ENCODE results near the gene CERS1. TPM values are rescaled to one million over a fixed set of nuclear protein-coding genes. Genes with fewer than 3 reads are reported as not detected.

Gene CERS1
- total RNA-seq, 4 donors from 2014 or later, result 0.19 to 0.24 TPM; not detected in 2

DNA sequence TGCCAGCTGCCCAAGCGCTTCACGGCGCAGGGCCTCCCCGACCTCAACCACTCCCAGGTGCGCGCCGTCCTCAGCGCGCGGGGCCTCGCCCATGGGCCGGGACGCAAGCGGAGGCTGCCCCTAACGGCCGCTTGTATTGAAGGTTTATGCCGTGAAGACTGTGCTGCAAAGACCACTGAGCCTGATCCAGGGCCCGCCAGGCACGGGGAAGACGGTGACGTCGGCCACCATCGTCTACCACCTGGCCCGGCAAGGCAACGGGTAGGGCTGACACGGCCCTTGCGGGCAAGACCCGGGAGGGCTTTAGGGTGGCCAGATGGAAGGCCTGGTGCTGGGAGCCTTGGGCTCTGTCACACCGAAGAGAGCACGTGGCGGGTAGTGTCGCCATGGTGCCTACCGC is 41.0 kb downstream of the CERS1 start:
- TF ChIP-seq, protein P1, sequence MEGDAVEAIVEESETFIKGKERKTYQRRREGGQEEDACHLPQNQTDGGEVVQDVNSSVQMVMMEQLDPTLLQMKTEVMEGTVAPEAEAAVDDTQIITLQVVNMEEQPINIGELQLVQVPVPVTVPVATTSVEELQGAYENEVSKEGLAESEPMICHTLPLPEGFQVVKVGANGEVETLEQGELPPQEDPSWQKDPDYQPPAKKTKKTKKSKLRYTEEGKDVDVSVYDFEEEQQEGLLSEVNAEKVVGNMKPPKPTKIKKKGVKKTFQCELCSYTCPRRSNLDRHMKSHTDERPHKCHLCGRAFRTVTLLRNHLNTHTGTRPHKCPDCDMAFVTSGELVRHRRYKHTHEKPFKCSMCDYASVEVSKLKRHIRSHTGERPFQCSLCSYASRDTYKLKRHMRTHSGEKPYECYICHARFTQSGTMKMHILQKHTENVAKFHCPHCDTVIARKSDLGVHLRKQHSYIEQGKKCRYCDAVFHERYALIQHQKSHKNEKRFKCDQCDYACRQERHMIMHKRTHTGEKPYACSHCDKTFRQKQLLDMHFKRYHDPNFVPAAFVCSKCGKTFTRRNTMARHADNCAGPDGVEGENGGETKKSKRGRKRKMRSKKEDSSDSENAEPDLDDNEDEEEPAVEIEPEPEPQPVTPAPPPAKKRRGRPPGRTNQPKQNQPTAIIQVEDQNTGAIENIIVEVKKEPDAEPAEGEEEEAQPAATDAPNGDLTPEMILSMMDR (IDR thresholded peaks at IDR 0.05), result no peak
- DNase-seq (ENCODE audit: low spot score) (no peak), ATAC-seq (ENCODE audit: low FRiP score) (no peak)

DNA sequence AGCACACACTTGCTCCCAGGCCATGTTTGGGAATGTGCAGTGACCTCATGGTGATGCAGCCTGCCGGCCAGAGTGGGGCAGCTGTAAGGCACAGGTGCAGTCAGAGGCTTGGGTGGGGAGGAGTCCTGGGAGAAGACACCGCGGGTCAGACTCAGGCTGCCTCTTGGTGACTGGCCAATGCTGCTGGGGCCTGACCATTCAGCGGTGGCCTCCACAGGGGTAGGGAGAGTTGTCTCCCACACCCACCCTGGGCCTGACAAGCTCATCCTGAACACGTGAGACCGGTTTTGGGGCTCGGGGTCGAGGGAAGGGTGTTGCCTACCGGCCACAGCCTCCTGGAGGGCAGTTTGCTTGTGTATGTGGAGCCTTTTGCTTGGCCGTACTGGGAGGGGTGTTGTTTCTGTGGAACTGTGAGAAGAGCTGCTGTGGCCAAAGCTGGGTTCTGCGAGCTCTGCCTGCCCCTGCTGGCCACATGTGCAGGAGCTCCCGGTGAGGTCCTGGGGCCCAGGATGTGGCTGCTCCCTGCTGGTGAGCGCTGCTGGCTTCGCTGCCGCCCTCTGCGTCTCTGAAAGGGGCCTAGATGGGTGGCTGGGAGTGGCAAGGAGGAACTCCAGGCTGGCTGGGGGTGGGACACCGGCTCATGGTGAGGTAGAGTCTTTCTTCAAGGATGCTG is 42.1 kb downstream of the CERS1 start:
- TF ChIP-seq, protein P1 (IDR thresholded peaks at IDR 0.05), result no peak
- DNase-seq (ENCODE audit: low spot score), result no peak
- no peak for ATAC-seq (ENCODE audit: low FRiP score)

DNA sequence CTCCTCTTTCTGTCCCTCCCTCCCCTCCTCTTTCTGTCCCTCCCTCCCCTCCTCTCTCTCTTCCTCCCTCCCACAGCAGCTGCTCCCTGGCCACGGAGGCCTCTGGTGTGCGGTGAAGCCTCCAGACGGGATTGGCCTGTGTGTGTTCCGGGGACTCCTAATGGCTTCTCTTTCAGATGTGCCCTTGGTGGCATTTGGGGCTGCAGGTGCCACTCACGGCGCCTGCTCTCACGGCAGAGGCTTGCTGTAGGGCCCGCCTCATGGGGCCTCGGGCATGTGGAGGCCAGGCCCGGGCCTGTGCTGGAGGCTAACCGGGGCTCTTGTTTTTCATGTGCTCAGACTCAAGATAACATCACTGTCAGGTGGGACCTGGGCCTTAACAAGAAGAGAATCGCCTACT is 43.3 kb downstream of the CERS1 start:
- DNase-seq (ENCODE audit: low spot score) (no peak), ATAC-seq (ENCODE audit: low FRiP score) (no peak)
- TF ChIP-seq, protein P1 (IDR thresholded peaks at IDR 0.05), result no peak

DNA sequence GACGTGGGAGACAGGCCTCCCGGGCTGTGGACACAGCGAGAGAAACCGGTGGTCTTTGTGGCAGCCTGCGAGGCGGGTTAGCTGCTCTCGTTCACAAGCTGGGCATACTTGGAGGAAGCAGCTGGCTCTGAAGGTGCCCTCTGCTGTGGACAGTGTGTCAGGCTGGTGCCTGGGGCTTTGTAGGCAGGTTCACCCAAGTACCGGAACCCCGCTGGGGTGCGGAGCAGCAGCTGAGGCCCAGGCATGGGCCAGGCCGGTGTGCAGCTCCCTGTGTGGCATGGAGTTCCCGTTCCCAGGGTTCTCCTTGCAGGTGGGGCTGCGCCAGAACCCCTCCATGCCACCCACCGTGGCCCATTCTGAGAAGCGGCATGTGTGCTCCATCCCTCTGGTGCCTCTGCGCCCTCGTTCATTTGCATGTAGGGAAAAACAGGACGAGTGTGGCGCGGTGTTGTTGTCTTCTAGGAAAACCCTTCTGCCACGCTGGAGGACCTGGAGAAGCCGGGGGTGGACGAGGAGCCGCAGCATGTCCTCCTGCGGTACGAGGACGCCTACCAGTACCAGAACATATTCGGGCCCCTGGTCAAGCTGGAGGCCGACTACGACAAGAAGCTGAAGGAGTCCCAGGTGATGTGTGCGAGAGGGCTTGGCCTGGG is 44.2 kb downstream of the CERS1 start:
- ATAC-seq (ENCODE audit: low FRiP score), result no peak
- no peak for DNase-seq (ENCODE audit: low spot score)
- TF ChIP-seq, protein P1 (IDR thresholded peaks at IDR 0.05), result no peak

DNA sequence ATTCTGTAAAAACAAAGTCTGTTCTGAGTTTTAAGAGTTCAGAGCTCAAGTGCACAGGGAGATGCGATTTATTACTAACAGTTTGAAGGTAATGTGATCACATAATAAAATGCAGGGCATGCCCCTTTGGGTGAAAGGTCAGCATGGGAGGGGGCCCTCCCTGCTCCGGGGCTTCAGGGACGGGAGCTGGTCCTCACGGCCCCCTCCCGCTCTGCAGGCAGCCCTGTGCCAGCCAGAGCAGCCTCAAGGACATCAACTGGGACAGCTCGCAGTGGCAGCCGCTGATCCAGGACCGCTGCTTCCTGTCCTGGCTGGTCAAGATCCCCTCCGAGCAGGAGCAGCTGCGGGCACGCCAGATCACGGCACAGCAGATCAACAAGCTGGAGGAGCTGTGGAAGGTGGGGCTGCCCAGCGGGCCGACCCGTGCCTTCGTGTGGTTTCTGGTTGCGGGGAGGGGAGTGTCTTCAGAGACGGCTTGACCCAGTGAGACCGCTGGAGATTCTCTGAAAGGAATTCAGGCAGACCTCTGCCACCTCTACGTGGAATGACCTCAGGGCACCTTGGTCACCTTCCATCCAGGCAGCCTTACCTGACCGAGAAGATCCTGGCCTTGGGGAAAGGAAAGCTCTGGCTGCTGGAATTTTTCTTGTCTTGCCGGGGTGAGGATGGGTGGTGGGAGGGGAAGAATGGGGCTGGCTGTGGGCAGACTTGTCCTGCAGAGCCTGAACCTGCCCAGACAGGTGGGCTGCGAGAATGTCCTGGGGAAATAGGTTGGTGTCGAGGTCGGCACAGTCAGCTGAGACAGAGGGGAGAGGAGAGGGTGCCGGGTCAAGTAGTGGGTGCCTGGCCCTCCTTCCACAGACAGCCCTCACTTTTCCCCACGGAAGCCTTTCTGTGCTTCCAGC is 45.2 kb downstream of the CERS1 start:
- DNase-seq (ENCODE audit: low spot score) (no peak), ATAC-seq (ENCODE audit: low FRiP score) (no peak)
- TF ChIP-seq, protein P1 (IDR thresholded peaks at IDR 0.05), result no peak

DNA sequence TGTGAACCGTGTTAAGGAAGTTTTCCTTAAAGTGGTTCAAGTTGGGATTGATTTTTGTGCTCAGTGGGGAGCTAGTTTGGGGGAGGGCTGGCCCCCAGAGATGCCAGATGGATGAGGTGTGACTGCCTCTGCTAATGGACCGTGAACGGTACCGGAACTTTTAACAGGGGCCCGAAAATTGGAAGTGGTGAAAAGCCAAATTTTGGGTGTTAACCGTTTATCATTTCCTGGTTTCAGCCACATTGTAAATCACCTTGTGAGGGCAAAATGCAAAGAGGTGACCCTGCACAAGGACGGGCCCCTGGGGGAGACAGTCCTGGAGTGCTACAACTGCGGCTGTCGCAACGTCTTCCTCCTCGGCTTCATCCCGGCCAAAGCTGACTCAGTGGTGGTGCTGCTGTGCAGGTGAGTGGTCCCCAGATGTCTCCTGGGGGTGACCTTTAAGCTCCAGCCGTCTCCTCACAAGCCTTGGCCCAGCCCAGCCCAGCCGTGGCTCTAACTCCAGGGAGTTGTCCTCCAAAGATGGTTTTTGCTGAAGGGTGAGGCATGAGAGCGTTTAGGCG is 46.0 kb downstream of the CERS1 start:
- DNase-seq (ENCODE audit: low spot score) (no peak), ATAC-seq (ENCODE audit: low FRiP score) (no peak)

More for the DNA sequence above, 46.0 kb downstream of the CERS1 start:
- TF ChIP-seq, protein P1 (IDR thresholded peaks at IDR 0.05), result no peak
